ENCODE results near the gene SERTM2.

Gene SERTM2

GRCh38 chrX:111561851-111562250 is 50.4 kb downstream of the SERTM2 start:
- DNase-seq, result no peak

GRCh38 chrX:111567542-111568255 is 56.3 kb downstream of the SERTM2 start:
- DNase-seq, result no peak

DNA sequence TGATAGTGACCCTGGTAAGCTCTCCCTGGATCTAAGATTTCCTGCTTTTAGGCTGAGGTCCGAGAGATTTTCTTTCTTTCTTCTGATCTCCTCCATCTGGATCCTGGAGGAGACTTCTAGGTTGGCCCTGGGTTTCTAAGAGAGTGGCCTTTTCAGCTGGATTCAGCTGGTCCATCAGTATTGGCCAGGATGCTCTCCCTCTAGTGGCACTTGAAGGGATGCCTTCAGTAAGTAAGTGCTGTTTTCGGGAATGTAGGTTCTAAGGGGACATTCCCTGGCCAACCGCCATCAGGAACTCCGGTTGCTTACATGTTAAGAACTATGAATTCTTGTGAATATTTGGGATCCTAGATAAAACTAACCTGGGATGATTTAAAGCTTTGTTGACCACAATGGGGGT is 56.9 kb downstream of the SERTM2 start:
- DNase-seq, result no peak

DNA sequence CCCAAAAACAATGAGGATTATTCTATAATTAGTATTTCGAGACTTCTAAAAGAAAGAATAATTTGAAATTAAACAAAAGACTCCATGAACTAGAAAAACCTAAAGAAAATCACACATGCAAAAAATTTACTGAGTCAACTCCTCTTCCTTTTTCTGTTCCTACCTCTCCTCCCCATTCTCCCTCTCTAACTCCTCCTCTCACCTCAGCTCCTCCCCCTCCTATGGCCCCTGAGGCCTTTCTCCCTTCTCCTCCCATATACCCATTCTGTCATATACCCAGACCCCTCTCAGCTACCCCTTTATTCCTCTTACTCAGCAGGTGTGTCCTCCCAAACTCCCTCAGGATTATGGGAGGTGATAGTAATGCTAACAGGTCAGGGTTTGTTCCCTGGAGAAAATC is 57.4 kb downstream of the SERTM2 start:
- no peak for DNase-seq

All from retina (tissue), 1 donor.